Measurements from ENCODE around the gene ZNF512.
"Not testable (repeated sequence)": the region's sequence is repeated elsewhere in the genome, so short reads cannot be mapped to it uniquely, and the experiment has no call there.

Gene ZNF512

DNA sequence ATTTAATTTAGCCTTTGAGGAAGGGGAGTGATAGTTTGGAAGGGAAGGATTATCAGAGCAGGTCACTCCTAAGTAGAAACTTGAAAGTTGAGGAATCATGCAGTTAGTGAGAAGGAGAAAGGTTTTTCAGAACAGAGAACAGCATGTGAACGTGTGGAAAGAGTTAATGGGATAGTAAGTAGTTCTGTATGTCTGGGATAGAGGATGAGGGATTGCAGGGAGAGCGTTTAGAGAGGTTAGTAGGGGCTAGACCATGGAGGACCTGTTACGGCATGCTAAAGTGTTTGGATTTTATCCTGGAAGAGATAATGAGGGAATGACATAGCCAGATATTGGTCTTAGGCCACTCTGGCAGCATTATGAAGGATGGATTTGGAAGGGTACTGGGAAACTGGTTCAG is 1.8 kb downstream of the ZNF512 start:
- no peak for DNase-seq

DNA sequence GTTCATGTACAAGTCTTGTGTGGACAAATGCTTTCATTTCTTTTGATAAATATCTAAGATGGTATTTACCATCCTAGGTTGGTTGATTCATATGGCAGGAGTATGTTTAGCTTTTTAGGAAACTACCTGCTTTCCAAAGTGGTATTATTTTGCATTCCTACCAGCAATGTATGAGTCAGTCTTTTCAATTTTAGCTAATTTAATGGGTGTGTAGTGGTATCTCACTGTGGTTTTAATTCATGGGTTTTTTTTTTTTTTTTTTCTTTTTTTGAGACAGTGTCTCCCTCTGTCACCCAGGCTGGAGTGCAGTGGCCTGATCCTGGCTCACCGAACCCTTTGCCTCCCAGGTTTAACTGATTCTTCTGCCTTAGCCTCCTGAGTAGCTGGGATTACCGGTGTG is 4.2 kb downstream of the ZNF512 start:
- DNase-seq: no peak

DNA sequence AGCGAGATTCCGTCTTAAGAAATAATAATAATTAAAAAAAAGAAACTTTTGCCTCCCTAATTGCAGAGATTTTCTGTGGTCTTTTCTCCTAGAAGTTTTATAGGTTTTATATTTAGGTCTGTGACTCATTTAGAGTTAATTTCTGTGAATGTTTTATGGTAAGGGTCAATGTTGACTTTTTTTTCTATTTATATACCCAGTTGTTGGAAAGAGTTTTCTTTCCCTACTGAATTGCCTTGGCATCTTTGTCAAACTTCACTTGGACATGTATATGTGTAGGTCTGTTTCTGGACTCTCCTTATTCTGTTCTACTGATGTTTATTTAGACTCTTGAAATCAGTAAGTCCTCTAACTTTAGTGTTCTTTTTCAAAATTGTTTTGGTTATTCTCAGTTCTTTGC is 5.5 kb downstream of the ZNF512 start:
- no peak for DNase-seq

DNA sequence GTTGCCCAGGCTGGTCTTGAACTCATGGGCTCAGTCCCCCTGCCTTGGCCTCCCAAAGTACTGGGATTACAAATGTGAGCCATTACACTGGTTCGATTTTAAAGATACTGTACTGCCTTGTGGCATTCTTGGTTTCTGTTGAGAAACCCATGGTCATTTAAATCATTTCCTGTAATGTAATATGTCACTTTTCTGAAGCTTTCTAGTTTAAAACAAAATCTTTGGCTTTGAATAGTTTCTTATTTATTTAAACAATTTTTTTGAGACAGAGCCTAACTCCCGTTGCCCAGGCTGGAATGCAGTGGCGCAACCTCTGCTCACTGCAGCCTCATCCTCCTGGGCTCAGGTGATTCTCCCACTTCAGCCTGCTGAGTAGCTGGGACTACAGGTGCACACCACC is 8.9 kb downstream of the ZNF512 start:
- no peak for DNase-seq

DNA sequence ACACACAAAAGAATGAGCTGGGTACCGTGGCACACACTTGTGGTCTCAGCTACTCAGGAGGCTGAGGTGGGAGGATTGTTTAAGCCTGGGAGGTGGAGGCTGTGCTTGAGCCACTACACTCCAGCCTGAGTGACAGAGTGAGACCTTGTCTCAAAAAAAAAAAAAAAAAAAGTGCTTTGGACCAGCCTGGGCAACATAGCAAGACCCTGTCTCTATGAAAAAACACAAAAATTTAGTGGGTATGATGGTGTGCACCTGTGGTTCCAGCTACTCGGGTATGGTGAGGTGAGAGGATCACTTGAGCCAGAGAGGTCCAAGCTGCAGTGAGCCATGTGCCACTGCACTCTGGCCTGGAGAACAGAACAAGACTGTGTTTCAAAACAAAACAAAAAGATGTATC is 10.4 kb downstream of the ZNF512 start:
- no peak for DNase-seq

DNA sequence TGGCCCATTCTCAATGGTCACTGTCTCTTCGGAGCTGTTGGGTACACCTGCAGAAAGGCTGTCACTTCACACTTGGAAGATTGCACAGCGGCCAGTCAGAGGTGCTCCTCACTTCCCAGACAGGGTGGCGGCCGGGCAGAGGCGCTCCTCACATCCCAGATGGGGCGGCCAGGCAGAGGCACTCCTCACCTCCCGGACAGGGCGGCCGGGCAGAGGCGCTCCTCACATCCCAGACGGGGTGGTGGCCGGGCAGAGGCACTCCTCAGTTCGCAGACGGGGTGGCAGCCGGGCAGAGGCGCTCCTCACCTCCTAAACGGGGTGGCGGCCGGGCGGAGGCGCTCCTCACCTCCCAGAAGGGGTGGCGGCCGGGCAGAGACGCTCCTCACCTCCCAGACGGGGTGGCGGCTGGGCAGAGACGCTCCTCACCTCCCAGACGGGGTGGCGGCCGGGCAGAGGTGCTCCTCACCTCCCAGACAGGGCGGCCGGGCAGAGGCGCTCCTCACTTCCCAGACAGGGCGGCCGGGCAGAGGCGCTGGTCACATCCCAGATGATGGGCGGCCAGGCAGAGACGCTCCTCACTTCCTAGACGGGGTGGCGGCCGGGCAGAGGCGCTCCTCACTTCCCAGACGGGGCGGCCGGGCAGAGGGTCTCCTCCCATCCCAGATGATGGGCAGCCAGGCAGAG is 11.3 kb downstream of the ZNF512 start:
- DNase-seq: not testable (repeated sequence)

DNA sequence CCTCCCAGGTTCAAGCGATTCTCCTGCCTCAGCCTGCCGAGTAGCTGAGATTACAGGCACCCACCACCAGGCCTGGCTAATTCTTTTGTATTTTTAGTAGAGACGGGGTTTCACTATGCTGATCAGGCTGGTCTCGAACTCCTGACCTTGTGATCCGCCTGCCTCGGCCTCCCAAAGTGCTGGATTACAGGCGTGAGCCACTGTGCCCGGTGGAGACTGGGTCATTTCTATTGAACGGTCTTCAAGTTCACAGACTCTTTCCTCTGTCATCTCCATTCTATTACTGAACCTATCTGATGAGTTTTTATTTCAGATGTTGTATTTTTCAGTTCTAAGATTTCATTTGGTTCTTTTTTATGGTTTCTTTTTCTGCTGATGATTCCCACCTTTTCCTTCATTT is 12.6 kb downstream of the ZNF512 start:
- DNase-seq: not testable (repeated sequence)

DNA sequence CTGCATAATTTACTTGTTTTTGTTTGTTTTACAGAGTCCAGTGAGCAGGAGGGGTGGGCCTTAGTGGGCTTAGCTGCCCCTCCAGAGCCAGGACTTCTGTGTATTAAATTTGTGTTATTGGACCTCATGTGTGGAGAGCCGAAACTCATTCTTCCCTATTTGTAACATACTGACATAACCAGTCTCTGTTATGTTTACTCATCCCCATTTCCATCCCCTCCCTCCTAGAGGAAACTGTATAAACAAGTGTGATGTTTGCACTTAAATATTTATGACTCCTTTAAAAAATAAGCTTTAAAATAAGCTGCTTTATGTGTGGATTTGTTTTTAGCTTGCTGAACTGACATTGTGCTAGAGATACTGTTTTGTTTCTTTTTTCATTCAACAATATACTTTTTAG is 13.8 kb downstream of the ZNF512 start:
- DNase-seq: peak; percentile 50

DNA sequence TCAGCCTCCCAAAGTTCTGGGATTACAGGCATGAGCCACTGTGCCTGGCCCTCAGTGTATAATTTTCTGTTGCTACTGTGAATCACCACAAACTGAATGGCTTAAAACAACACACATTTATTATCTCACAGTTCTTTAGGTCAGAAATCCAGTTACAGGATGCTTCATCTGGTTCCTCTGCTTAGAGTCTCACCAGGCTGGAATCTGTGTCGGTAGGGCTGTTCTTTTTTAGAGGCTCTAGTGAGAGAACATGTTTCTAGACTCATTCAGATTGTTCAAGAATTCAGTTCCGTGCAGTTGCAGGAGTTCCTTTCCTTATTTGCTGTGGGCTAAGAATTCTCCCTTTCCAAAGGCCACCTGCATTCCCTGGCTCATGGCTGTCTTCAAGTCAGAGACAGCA is 23.8 kb downstream of the ZNF512 start:
- DNase-seq: no peak

DNA sequence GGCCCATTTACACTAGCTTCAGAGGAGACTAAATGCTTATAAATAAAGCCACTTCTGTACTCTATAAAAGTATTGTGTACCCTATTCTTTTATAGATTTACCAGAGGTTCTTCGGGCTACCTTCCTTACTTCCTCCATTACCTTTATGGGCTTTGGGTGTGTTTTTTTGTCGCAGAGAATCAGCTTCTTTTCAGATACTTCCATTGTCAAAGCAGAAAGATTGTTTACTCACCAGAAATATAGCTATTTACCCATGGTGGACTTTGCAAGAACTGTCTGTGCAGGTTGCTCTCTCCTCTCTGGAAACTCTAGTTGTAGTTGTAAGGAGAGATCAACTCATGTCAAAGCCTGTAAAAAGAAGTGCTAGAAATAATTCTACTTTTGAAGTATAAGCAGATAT is 31.1 kb downstream of the ZNF512 start:
- no peak for DNase-seq

DNA sequence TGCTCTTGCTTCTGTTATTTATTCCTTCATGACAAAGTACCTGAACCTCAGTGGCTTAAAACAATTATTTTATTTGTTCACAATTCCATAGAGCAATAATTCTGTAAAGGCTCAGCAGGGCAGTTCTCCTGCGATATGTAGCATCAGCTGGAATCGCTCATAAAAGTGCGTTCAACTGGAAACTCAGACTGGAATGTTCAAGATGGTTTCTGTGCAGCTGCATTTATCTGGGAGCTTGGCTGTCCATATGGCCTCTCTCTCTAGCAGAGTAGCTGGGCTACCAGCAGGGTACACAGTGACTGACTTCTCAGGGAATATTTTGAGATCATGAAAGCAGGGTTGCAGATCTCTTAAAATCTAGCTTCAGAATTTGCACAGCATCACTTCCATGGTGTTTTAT is 32.5 kb downstream of the ZNF512 start:
- no peak for DNase-seq

DNA sequence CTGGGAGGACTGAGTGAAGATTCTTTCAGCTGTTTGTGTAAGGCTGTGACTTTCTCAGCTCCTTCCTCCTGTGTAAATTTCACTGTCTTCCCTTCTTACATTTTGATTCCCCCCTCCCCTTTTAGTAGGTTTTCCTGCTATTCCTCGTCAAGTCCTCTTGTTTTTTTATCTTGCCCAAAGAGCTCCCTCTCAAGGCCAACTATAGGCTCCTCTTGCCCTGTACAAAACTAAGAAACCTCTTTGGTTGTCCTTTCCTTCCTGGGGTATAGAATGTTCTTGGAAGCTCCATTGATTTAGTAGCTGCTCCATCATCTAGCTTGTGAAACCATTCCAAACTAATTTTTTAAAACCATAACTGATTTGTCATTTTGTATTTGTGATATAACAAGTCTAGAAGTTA is 38.7 kb downstream of the ZNF512 start:
- no peak for DNase-seq

DNA sequence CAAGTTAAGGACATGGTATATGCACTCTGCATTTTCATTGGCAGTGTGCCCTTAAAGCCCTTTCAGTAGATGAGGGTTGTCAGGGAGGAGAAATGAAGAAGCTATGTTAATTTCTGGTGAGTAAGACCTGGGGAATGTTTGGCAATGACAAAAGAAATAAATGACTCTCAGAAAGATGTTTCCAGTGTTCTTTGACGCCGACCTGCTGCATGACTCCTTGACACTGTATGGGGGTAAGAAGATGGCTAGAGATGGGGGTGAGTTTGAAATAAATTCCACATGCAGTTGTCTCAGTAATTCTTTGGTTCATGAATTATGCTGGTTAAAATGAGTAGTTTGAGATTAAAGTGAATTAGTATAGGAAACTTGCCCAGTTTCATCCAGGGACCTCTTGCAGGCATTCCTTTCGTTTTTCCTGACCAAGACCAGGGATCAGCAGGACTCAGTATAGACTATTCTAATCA is 40.1 kb downstream of the ZNF512 start:
- peak; percentile 65 for DNase-seq

DNA sequence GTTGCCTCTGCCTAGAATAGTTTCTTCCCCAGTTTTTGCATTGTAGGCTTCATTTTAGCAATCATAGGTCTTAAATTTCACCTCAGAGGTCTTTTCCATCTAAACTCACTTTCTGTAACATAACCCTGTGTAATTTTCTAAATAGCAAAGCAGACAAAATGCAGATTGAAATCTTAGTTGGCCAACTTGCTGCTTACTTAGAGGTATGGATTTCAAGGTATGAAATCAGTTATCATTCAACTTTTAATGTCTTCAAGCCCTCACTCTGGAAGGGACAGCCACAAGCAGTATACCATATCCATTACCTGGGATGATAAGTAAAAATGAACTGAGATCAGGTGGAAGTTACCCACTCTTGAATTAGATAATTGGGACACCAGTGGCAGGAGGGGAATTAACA is 42.1 kb downstream of the ZNF512 start:
- no peak for DNase-seq

DNA sequence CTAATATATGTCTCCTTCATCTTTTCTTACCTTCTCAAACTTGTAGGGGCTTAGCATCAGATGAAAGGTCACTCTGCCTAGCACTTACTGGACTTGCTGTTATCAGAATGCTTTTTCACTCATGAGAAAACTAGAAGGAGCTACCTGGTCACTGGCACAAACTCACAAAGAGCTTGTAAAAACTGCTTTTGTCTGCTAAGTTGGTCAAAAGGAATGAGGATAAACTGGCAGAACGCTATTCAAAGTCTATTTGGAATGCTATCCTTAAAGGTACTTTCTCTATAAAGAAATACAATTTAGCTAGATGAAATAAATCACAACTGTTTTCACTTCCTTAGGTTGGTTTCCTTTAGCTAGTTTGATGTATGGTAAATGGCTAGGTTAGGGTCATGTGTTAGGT is 43.5 kb downstream of the ZNF512 start:
- DNase-seq: not testable (repeated sequence)

DNA sequence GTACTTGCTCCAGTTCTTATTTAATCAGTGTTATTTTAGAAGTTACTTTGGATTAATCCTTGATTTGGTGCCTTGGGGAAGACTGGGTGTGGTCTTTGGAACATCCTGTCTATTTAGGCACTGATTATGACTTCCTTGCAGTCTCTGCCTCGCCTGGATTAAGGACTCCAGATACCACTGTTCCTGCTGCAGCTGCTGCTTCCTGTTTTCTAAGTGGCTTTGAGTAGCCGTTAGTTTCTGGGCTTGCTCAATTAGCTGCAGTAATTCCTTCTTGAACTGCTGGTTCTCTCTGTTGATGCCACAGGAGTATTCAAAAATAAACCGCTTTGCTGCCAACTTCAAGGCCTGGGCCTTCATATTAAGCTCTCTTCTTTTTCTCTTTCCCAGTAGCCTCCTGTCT is 44.1 kb downstream of the ZNF512 start:
- peak; percentile 37 for DNase-seq

DNA sequence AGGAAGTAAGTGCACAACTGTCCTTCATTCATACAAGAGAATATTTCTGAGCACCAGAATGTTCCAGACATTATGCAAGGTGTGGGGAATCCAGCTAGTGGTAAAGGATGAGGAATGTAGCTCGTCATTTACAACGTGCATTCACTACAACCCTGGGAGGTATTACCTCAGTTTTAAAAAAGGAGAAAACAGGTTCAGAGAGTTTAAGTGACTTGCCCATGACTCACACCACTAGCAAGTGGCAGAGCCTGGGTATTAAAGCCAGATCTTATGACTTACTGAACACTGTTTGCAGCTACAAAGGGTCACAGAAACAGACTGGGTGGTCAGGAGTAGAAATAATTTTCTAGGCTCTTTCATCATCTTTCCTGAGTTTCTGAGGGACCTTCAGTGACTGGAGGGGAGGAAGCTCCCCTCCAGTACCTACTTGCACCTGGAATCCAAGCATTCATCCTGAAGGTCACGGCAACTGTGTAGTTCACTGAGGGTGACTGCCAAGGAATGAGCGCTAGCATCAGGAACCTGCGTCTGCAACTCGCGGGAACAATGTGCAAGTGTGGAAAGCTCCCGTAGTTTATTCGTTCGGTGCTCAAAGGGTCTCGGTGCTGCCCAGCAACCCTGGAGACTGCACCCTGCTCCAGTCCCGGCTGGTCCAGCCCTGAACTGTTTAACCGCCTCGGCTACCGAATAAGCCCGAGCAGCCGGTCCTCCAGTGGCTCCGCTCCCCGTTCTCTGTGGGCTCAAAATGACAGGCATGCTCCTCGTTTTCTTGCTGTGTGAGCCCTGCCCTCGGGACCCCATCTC is 45.3 kb downstream of the ZNF512 start:
- DNase-seq: peak; percentile 90

DNA sequence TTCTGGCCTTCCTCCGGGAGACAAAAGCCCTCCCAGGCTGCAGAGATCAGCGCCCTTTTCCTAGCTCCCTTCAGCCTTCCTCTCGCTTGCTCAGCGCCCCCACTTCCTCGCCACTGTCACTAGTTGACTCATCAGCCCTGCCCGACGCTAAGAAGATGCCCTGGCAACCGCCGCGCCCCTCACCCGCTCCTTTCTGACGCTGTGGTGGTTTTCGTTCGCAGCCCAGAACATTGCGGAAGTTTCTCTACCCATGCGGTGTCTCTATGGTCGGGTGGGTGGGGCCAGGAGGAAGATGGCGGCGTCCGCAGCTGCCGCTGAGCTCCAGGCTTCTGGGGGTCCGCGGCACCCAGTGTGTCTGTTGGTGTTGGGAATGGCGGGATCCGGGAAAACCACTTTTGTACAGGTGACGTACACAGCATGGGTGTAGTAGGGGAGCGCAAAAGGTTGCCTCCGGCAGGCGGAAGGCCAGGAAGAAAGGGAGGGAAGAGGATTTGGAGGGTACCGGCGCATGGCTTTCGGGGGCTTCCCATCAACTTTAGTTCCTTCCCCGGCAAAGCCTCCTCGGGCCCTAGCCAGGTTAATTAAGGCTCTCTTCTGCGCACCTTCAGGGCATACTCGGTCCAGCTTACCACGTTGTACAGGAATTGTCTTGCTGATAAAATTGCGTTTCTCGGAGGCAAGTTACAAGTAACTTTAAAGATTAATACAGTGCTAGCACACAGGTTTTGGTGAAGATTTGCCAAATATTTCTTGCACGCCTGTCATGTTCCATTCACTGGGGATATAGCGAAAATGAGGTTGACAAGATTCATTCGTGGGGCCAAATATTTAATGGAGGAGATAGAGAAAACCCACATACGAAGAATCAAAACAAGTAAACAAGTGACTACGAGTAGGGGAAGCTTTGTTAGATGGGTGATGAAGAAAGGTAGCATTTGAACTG is 46.2 kb downstream of the ZNF512 start, which contains the start of the genes CCDC121 and GPN1:
CCDC121 (minus strand) TSS at position 246 of the 943 bp plus-strand sequence. CDS start 1,213 bp downstream, outside the sequence.
GPN1 (plus strand) TSS at position 284 of the 943 bp plus-strand sequence; CDS start at position 293, 9 bp downstream.
- peak; percentile 95 for DNase-seq

DNA sequence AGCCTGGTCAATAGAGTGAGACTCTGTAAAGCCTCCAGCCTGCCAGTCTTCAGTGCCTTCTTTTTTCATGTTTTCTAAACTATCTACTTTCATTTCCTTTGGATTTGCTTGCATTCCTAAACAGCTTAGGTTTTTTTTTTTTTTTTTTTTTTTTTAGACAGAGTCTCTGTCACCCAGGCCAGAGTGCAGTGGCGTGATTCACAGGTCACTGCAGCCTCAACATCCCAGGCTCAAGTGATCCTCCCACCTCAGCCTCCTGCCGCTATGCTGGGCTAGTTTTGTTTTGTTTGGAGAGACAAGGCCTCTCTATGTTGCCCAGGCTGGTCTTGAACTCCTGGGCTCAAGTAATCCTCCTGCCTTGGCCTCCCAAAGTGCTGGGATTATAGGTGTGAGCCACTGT is 47.4 kb downstream of the ZNF512 start:
- not testable (repeated sequence) for DNase-seq

DNA sequence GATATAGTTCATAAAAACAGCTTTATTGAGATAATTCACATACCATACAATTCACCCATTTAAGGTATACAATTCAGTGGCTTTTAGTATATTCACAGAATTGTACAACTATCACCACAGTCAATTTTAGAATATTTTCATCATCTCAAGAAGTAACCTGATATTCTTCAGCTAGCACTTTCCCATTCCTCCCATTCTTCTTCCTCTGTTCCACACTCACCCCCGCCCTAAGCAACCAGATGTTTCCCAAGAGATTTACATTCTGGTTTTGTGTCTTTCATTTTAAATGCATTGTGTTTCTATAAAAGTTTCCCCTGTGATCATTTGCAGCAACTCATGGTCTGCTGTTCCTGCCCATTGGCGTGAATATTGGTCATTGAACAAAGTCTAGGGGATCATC is 51.4 kb downstream of the ZNF512 start:
- DNase-seq: no peak

DNA sequence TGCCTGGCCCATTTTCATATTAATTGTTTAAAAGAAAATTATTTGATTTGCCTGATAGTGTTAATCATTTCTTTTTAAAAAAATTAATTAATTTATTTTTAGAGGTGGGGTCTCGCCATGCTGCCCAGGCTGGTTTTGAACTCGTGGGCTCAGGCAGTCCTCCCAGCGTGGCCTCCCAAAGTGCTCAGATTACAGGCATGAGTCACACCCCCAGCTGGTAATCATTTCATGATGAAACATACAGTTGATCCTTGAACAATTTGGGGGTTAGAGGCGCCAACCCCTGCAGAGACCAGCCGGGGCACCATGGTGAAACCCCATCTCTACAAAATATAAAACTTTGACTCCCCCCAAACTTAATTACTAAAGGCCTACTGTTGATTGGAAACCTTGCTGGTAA is 53.9 kb downstream of the ZNF512 start:
- peak; percentile 63 for DNase-seq

DNA sequence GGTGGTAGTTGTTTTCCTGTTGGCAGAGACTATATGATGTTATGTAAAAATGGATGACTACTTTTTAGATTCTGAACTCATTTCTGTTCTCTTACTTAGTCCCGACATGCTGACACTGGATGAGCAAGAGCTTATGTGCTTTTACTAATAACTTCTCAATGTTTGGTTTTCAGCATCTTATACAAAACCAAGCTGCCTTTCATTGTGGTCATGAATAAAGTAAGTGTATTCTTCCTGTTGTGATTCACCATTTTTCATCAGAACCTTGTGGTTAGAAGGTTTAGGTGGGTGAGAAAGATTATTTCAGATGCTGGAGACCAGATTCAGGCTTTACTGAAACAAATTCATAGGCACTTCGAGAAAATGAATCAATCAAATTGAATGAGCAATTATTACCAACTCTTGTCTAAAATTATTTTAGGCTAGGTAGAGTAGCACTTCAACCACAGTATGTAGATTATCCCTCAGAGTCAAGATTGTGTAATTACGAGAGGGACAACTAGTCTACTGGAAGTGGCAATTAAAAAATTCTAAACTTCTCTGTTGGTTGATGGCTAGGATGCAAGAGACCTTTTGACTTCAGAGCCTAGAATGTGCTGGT is 55.3 kb downstream of the ZNF512 start:
- DNase-seq: peak; percentile 97

DNA sequence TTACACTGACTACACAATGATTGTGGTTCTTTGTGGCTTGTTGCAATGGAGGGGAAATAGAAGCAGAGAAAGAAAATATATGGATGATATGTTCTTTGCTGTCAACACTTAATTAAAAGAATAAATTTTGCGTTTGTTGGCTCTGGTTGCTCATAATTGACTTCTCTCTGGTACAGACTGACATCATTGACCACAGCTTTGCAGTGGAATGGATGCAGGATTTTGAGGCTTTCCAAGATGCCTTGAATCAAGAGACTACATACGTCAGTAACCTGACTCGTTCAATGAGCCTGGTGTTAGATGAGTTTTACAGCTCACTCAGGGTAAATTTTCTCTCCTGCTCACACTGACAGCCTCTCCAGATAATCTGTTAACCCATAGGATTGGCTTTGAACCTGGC is 55.9 kb downstream of the ZNF512 start:
- DNase-seq: peak; percentile 86

Data from HCEC 1CT (cell line).